ENCODE data around the gene FHIT. TPM values are rescaled to one million over a fixed set of nuclear protein-coding genes. Genes with fewer than 3 reads are reported as not detected.
"Not testable (repeated sequence)": the region's sequence is repeated elsewhere in the genome, so short reads cannot be mapped to it uniquely, and the experiment has no call there.

FHIT gene
- total RNA-seq, 2 experiments from 2014 or later, result 86.0 to 90.6 TPM

DNA sequence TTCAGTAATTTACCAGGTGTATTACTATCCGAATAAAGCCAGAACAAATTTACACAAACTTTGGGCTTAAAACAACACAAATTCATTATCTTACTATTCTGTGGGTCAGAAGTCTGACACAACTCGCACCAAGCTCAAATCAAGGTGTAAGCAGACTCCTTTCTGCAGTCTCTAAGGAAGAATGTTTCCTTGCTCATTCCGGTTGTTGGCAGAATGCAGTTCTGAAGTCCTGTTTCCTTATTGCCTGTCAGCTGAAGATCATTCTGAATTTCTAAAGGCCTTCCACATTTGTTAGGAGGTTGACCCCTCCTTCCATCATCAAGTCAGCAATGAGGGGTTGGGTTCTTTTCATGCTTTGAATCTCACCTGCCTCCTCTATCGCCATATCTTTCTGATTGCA is 183.2 kb downstream of the FHIT start:
- intact Hi-C loops (cut with DNase I, micrococcal nuclease), result no loop called here
- H3K27ac Mint-ChIP-seq, result no peak overlapping the region
- Histone ChIP-seq H3K36me3 (ENCODE audit: insufficient read depth, low read length) (no peaks in the 10 kb centered on the region), H3K9me3 (ENCODE audit: control insufficient read depth in 1 of 2, insufficient read depth in 1 of 2, low read length in 2 of 2) (no peaks in the 10 kb centered on the region), H3K27ac (ENCODE audit: low read depth in 1 of 2, low read length in 2 of 2) (no peak overlapping the region), H3K4me1 (ENCODE audit: insufficient read depth, low read length) (no peaks in the 10 kb centered on the region), H3K4me3 (ENCODE audit: low read length) (no peak overlapping the region), H3K27me3 (ENCODE audit: control insufficient read depth in 1 of 2, insufficient read depth in 2 of 2, low read length in 2 of 2) (no peaks in the 10 kb centered on the region)
- peaks cover 2% of the 10 kb centered on the region for H3K9me3 Mint-ChIP-seq
- CTCF ChIA-PET, result no interaction called here
- no peaks in the 10 kb centered on the region for H3K36me3 Mint-ChIP-seq (ENCODE audit: low read depth)
- no peak for DNase-seq
- POLR2A ChIA-PET, result no interaction called here
- ATAC-seq (ENCODE audit: poor library complexity), result no peak
- no peak overlapping the region for H3K4me3 Mint-ChIP-seq
- no peaks in the 10 kb centered on the region for H3K27me3 Mint-ChIP-seq
- no peaks in the 10 kb centered on the region for H3K4me1 Mint-ChIP-seq (ENCODE audit: low read depth)
- TF ChIP-seq, protein P1, sequence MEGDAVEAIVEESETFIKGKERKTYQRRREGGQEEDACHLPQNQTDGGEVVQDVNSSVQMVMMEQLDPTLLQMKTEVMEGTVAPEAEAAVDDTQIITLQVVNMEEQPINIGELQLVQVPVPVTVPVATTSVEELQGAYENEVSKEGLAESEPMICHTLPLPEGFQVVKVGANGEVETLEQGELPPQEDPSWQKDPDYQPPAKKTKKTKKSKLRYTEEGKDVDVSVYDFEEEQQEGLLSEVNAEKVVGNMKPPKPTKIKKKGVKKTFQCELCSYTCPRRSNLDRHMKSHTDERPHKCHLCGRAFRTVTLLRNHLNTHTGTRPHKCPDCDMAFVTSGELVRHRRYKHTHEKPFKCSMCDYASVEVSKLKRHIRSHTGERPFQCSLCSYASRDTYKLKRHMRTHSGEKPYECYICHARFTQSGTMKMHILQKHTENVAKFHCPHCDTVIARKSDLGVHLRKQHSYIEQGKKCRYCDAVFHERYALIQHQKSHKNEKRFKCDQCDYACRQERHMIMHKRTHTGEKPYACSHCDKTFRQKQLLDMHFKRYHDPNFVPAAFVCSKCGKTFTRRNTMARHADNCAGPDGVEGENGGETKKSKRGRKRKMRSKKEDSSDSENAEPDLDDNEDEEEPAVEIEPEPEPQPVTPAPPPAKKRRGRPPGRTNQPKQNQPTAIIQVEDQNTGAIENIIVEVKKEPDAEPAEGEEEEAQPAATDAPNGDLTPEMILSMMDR (IDR thresholded peaks at IDR 0.05), result no peak

GRCh38 chr3:61066800-61067199 is 184.5 kb downstream of the FHIT start:
- Mint-ChIP-seq H3K4me3 (no peak overlapping the region), H3K27me3 (no peaks in the 10 kb centered on the region), H3K27ac (no peak overlapping the region), H3K4me1 (ENCODE audit: low read depth) (no peaks in the 10 kb centered on the region), H3K9me3 (peaks cover 2% of the 10 kb centered on the region), H3K36me3 (ENCODE audit: low read depth) (no peaks in the 10 kb centered on the region)
- POLR2A ChIA-PET, result no interaction called here
- no peak overlapping the region for H3K27ac ChIP-seq (ENCODE audit: low read depth in 1 of 2, low read length in 2 of 2)
- H3K4me3 ChIP-seq (ENCODE audit: low read length), result no peak overlapping the region
- intact Hi-C loops (cut with DNase I, micrococcal nuclease), result no loop called here
- no peaks in the 10 kb centered on the region for H3K27me3 ChIP-seq (ENCODE audit: control insufficient read depth in 1 of 2, insufficient read depth in 2 of 2, low read length in 2 of 2)
- TF ChIP-seq, protein P1 (IDR thresholded peaks at IDR 0.05), result no peak
- ATAC-seq (ENCODE audit: poor library complexity) (no peak), DNase-seq (no peak)
- no peaks in the 10 kb centered on the region for H3K36me3 ChIP-seq (ENCODE audit: insufficient read depth, low read length)
- H3K4me1 ChIP-seq (ENCODE audit: insufficient read depth, low read length), result no peaks in the 10 kb centered on the region
- CTCF ChIA-PET, result no interaction called here
- no peaks in the 10 kb centered on the region for H3K9me3 ChIP-seq (ENCODE audit: control insufficient read depth in 1 of 2, insufficient read depth in 1 of 2, low read length in 2 of 2)

DNA sequence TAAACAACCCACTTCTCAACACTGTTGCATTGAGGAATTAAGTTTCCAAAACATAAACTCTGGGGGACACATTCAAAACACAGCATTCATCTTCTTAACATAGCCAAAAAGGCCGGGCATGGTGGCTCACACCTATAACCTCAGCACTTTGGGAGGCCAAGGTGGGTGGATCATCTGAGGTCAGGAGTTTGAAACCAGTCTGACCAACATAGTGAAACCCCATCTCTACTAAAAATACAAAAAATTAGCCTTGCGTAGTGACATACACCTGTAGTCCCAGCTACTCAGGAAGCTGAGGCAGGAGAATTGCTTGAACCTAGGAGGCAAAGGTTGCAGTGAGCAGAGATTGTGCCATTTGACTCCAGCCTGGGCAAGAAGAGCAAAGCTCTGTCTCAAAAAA is 185.0 kb downstream of the FHIT start:
- H3K4me1 Mint-ChIP-seq (ENCODE audit: low read depth); CTCF ChIA-PET; H3K36me3 Mint-ChIP-seq (ENCODE audit: low read depth); DNase-seq; H3K4me3 Mint-ChIP-seq; ATAC-seq (ENCODE audit: poor library complexity); H3K36me3 ChIP-seq (ENCODE audit: insufficient read depth, low read length); H3K27me3 ChIP-seq (ENCODE audit: control insufficient read depth in 1 of 2, insufficient read depth in 2 of 2, low read length in 2 of 2); H3K27me3 Mint-ChIP-seq; H3K27ac Mint-ChIP-seq; H3K4me3 ChIP-seq (ENCODE audit: low read length); H3K9me3 ChIP-seq (ENCODE audit: control insufficient read depth in 1 of 2, insufficient read depth in 1 of 2, low read length in 2 of 2); H3K27ac ChIP-seq (ENCODE audit: low read depth in 1 of 2, low read length in 2 of 2); H3K4me1 ChIP-seq (ENCODE audit: insufficient read depth, low read length); H3K9me3 Mint-ChIP-seq; intact Hi-C loops (cut with DNase I, micrococcal nuclease); POLR2A ChIA-PET: not testable (repeated sequence)

DNA sequence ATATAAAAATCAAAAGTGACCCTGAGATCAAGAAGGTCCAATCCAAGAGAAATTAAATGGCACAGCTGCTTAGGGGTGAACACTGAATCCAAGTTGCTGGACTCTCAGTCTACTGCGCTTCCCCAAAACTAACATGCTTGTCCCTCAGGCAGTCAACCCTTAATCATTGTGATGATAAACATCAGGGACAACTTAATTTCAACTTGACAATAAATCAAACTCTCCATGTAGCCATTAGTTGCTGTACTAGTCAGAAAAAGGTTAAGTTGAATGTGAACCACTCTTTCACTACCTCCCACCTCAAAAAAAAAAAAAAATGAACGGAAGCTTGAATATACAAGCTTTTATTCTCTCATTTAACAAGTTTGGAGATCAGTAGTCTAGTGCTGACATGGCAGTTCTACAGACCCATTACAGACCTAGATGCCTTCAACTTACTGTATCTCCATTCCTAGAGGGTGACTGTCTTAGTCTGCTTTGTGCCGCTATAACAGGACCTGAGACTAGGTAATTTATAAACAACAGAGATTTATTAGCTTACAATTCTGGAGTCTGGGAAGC is 185.7 kb downstream of the FHIT start:
- H3K27ac ChIP-seq (ENCODE audit: low read depth in 1 of 2, low read length in 2 of 2), result no peak overlapping the region
- Mint-ChIP-seq H3K4me1 (ENCODE audit: low read depth) (no peaks in the 10 kb centered on the region), H3K27me3 (no peaks in the 10 kb centered on the region), H3K4me3 (no peak overlapping the region), H3K27ac (no peak overlapping the region), H3K9me3 (peaks cover 2% of the 10 kb centered on the region), H3K36me3 (ENCODE audit: low read depth) (no peaks in the 10 kb centered on the region)
- H3K36me3 ChIP-seq (ENCODE audit: insufficient read depth, low read length), result no peaks in the 10 kb centered on the region
- H3K4me3 ChIP-seq (ENCODE audit: low read length), result no peak overlapping the region
- TF ChIP-seq, protein P1 (IDR thresholded peaks at IDR 0.05), result no peak
- intact Hi-C loops (cut with DNase I, micrococcal nuclease), result no loop called here
- DNase-seq (no peak), ATAC-seq (ENCODE audit: poor library complexity) (no peak)
- no peaks in the 10 kb centered on the region for H3K27me3 ChIP-seq (ENCODE audit: control insufficient read depth in 1 of 2, insufficient read depth in 2 of 2, low read length in 2 of 2)
- H3K4me1 ChIP-seq (ENCODE audit: insufficient read depth, low read length), result no peaks in the 10 kb centered on the region
- no peaks in the 10 kb centered on the region for H3K9me3 ChIP-seq (ENCODE audit: control insufficient read depth in 1 of 2, insufficient read depth in 1 of 2, low read length in 2 of 2)
- CTCF ChIA-PET, result no interaction called here
- POLR2A ChIA-PET, result no interaction called here

All from CD4-positive, alpha-beta T cell (primary cell).